Suprapubic skin (tissue), 3 donors: ENCODE results near the gene IL17D.

Source experiments
- EP300 ChIP-seq: sonication (generic); formaldehyde crosslinking; IDR thresholded peaks from one replicate; pipeline ENCODE4 v1.6.1; 2017; ENCODE audit warnings: antibody characterized with exemption
- POLR2A ChIP-seq, 2 donors: fragments of 450-650 bp; IDR thresholded peaks; one replicate each; pipeline ENCODE4 v1.6.1; 2017; ENCODE audit warnings: antibody characterized with exemption in 2 of 2, mild to moderate bottlenecking in 2 of 2, moderate library complexity in 2 of 2
- TF ChIP-seq, protein P1 (sequence below), 2 donors: fragments of 200-600 bp in 1 of 2; fragments of 450-650 bp in 1 of 2; sonication (generic) in 1 of 2; IDR thresholded peaks; one replicate each; pipeline ENCODE4 v1.5.1; 2016 to 2019; ENCODE audit warnings: antibody characterized with exemption in 2 of 2, mild to moderate bottlenecking in 1 of 2, moderate library complexity in 1 of 2

DNA sequence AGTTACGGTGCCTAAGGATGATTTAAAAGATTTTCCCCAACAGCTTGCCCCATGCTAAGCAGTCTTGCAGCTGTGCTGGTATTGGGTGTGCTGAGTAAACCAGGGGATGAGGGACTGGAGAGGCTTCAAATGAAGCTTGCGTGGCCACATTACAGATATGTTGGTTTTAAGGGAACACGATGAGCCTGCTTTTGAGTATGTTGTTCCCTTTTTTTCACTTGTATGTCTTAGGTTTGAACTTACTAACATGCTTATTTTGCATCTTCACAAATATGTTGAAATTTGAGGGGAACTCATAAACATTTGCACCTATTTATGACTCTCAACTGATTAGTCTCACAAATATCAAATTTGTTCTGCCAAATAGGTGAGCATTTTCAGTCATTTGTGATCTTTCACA lies 2.0 kb upstream of the IL17D start:
- TF ChIP-seq POLR2A (IDR thresholded peaks at IDR 0.05) = no peak
- TF ChIP-seq, protein P1, sequence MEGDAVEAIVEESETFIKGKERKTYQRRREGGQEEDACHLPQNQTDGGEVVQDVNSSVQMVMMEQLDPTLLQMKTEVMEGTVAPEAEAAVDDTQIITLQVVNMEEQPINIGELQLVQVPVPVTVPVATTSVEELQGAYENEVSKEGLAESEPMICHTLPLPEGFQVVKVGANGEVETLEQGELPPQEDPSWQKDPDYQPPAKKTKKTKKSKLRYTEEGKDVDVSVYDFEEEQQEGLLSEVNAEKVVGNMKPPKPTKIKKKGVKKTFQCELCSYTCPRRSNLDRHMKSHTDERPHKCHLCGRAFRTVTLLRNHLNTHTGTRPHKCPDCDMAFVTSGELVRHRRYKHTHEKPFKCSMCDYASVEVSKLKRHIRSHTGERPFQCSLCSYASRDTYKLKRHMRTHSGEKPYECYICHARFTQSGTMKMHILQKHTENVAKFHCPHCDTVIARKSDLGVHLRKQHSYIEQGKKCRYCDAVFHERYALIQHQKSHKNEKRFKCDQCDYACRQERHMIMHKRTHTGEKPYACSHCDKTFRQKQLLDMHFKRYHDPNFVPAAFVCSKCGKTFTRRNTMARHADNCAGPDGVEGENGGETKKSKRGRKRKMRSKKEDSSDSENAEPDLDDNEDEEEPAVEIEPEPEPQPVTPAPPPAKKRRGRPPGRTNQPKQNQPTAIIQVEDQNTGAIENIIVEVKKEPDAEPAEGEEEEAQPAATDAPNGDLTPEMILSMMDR (IDR thresholded peaks at IDR 0.05) = no peak
- no peak for TF ChIP-seq EP300
